ENCODE measurements around the gene SLC51A. TPM values are rescaled to one million over a fixed set of nuclear protein-coding genes. Genes with fewer than 3 reads are reported as not detected.

SLC51A gene
- total and polyA plus RNA-seq, 9 of the 15 experiments (the other 6 are each of a cell fraction or from before 2014, with no cell fraction given), result 0.35 to 0.38 TPM; not detected in 7

GRCh38 chr3:196178993-196179379 is 37.3 kb upstream of the SLC51A start (continued):
- TF ChIP-seq ZBTB40 (IDR thresholded peaks at IDR 0.05) (peak; percentile 79), ZBTB40 (CRISPR knock-in tag; IDR thresholded peaks at IDR 0.05) (no peak), SREBF1 (IDR thresholded peaks at IDR 0.05; ENCODE audit: borderline replicate concordance, low read depth, low read length) (no peak)
- TF ChIP-seq, protein P1, sequence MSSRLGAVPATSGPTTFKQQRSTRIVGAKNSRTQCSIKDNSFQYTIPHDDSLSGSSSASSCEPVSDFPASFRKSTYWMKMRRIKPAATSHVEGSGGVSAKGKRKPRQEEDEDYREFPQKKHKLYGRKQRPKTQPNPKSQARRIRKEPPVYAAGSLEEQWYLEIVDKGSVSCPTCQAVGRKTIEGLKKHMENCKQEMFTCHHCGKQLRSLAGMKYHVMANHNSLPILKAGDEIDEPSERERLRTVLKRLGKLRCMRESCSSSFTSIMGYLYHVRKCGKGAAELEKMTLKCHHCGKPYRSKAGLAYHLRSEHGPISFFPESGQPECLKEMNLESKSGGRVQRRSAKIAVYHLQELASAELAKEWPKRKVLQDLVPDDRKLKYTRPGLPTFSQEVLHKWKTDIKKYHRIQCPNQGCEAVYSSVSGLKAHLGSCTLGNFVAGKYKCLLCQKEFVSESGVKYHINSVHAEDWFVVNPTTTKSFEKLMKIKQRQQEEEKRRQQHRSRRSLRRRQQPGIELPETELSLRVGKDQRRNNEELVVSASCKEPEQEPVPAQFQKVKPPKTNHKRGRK (tag; IDR thresholded peaks at IDR 0.05), result 0 out of 2 replicates have a peak, but pooled peaks have one; percentile 7

All from K562 (cell line).